Chondrocyte (in vitro differentiated cells): ENCODE data around the gene IL1RAPL1. TPM values are rescaled to one million over a fixed set of nuclear protein-coding genes. Genes with fewer than 3 reads are reported as not detected.
"Not testable (repeated sequence)": the region's sequence is repeated elsewhere in the genome, so short reads cannot be mapped to it uniquely, and the experiment has no call there.

Experiments used
- DNase-seq: peaks from one replicate; pipeline ENCODE4 v3.0.0; 2021; ENCODE audit warnings: mixed read lengths, low spot score
- H3K27ac Mint-ChIP-seq: one replicate; pipeline ENCODE4 v1.8.0; 2021; ENCODE audit warnings: mild to moderate bottlenecking, moderate library complexity, mixed read lengths; ENCODE audit not compliant: unreplicated experiment
- H3K27me3 Mint-ChIP-seq: 2 replicates; pipeline ENCODE4 v1.8.0; 2021; ENCODE audit warnings: low read depth, mixed read lengths
- H3K36me3 Mint-ChIP-seq: 2 replicates; pipeline ENCODE4 v1.8.0; 2021; ENCODE audit warnings: low read depth, mixed read lengths
- H3K4me1 Mint-ChIP-seq: 2 replicates; pipeline ENCODE4 v1.8.0; 2021; ENCODE audit warnings: low read depth, mild to moderate bottlenecking, mixed read lengths
- H3K4me3 Mint-ChIP-seq: one replicate; pipeline ENCODE4 v1.8.0; 2021; ENCODE audit warnings: mild to moderate bottlenecking, moderate library complexity, mixed read lengths; ENCODE audit not compliant: unreplicated experiment
- H3K9me3 Mint-ChIP-seq: 2 replicates; pipeline ENCODE4 v1.8.0; 2021; ENCODE audit warnings: low read depth, mixed read lengths
- total RNA-seq: library from RNA; stranded (reverse); gene quantifications from 3 replicates; pipeline ENCODE4 v1.2.1, GENCODE V29; 2021
- TF ChIP-seq, protein P1 (sequence below): fragments of 200-600 bp; sonication (generic); IDR thresholded peaks from 2 replicates; pipeline ENCODE4 v1.5.0; 2021; ENCODE audit warnings: antibody characterized with exemption, mild to moderate bottlenecking, moderate library complexity

The IL1RAPL1 gene
- total RNA-seq, 1 donor from 2014 or later, result not detected

GRCh38 chrX:29315931-29316330, 728.7 kb downstream of the IL1RAPL1 start:
- Mint-ChIP-seq H3K4me1 (no peaks in the 10 kb centered on the region), H3K27ac (no peak overlapping the region), H3K4me3 (no peak overlapping the region), H3K36me3 (no peaks in the 10 kb centered on the region), H3K9me3 (no peaks in the 10 kb centered on the region), H3K27me3 (no peaks in the 10 kb centered on the region)
- TF ChIP-seq, protein P1, sequence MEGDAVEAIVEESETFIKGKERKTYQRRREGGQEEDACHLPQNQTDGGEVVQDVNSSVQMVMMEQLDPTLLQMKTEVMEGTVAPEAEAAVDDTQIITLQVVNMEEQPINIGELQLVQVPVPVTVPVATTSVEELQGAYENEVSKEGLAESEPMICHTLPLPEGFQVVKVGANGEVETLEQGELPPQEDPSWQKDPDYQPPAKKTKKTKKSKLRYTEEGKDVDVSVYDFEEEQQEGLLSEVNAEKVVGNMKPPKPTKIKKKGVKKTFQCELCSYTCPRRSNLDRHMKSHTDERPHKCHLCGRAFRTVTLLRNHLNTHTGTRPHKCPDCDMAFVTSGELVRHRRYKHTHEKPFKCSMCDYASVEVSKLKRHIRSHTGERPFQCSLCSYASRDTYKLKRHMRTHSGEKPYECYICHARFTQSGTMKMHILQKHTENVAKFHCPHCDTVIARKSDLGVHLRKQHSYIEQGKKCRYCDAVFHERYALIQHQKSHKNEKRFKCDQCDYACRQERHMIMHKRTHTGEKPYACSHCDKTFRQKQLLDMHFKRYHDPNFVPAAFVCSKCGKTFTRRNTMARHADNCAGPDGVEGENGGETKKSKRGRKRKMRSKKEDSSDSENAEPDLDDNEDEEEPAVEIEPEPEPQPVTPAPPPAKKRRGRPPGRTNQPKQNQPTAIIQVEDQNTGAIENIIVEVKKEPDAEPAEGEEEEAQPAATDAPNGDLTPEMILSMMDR, result no peak
- no peak for DNase-seq

DNA sequence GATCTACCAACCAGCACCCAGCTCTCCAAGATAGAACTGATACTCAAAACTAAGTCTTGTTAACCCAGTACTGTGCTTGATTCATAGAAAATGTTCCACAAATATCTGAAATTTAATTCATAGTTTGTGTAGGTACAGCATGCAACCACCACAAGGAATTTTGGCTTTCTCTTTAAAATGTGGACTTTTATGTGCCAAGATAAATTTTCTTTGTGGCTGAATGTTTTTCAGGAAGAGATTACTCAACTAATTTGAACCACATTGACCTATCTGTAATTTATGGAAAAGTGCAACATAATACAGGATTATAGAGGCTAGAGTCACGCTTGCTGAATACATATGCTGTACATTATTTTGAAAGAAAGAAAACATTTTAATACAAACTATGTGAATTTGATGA, 730.8 kb downstream of the IL1RAPL1 start:
- Mint-ChIP-seq H3K36me3 (no peaks in the 10 kb centered on the region), H3K27ac (no peak overlapping the region), H3K4me3 (no peak overlapping the region), H3K27me3 (peaks cover 2% of the 10 kb centered on the region), H3K4me1 (no peaks in the 10 kb centered on the region), H3K9me3 (no peaks in the 10 kb centered on the region)
- TF ChIP-seq, protein P1, result no peak
- no peak for DNase-seq

- H3K4me1 Mint-ChIP-seq, H3K9me3 Mint-ChIP-seq, H3K4me3 Mint-ChIP-seq, DNase-seq, H3K36me3 Mint-ChIP-seq, H3K27me3 Mint-ChIP-seq, H3K27ac Mint-ChIP-seq: not testable (repeated sequence)
Measured at GRCh38 chrX:29332429-29332828, 745.2 kb downstream of the IL1RAPL1 start.

GRCh38 chrX:29333091-29333490, 745.8 kb downstream of the IL1RAPL1 start:
- H3K27me3 Mint-ChIP-seq, H3K27ac Mint-ChIP-seq, H3K36me3 Mint-ChIP-seq, H3K4me3 Mint-ChIP-seq, H3K4me1 Mint-ChIP-seq, DNase-seq, H3K9me3 Mint-ChIP-seq: not testable (repeated sequence)

DNA sequence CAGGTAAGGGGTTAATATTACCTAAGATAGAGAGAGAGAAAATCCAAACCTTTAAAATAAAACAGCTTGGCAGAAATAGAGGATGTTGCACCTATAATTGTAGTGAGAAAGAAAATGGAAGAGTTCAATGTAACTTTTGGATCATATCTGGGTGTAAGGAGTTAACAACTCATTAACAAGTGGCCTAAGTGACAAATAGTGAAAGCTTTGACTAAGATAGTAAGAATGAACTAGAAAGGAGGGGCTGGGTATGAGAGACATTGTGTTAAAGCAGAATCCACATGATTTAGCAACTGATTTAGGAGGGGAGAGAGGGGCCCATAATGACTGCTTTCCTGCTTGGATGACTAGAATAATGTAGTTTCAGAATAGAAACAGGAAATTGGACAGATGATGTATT, 761.0 kb downstream of the IL1RAPL1 start:
- Mint-ChIP-seq H3K4me3 (no peak overlapping the region), H3K27ac (no peak overlapping the region), H3K27me3 (no peaks in the 10 kb centered on the region), H3K36me3 (no peaks in the 10 kb centered on the region), H3K4me1 (no peaks in the 10 kb centered on the region), H3K9me3 (no peaks in the 10 kb centered on the region)
- no peak for DNase-seq
- TF ChIP-seq, protein P1, result no peak

GRCh38 chrX:29359276-29359675, 772.0 kb downstream of the IL1RAPL1 start:
- Mint-ChIP-seq H3K27ac (no peak overlapping the region), H3K4me3 (no peak overlapping the region), H3K4me1 (no peaks in the 10 kb centered on the region), H3K9me3 (no peaks in the 10 kb centered on the region), H3K27me3 (no peaks in the 10 kb centered on the region), H3K36me3 (no peaks in the 10 kb centered on the region)
- TF ChIP-seq, protein P1, result no peak
- DNase-seq, result no peak

- not testable (repeated sequence) for H3K4me3 Mint-ChIP-seq, DNase-seq, H3K4me1 Mint-ChIP-seq, H3K27me3 Mint-ChIP-seq, H3K36me3 Mint-ChIP-seq, H3K27ac Mint-ChIP-seq
- peaks cover 32% of the 10 kb centered on the region for H3K9me3 Mint-ChIP-seq
Measured at GRCh38 chrX:29374765-29375164, 787.5 kb downstream of the IL1RAPL1 start.
